K562 (cell line): Measurements from ENCODE around the gene ITPRIPL2.

Experiments
- MAX ChIP-seq: sonication (generic); formaldehyde crosslinking; IDR thresholded peaks from 2 replicates; pipeline ENCODE4 v1.9.0; 2022; ENCODE audit warnings: mild to moderate bottlenecking, missing genetic modification reagents
- POLR2AphosphoS5 ChIP-seq: IDR thresholded peaks from 2 replicates; pipeline ENCODE4 v1.6.1; 2011; ENCODE audit warnings: mild to moderate bottlenecking, low read depth, low read length, moderate library complexity; ENCODE audit not compliant: control insufficient read depth, insufficient read depth
- TEAD1 ChIP-seq, 2 experiments: fragments of 450-650 bp in 1 of 2; sonication (generic) in 1 of 2; formaldehyde crosslinking; IDR thresholded peaks; 2 replicates each; pipeline versions ENCODE4 v1.4.0 to v1.8.0; 2020 to 2022; ENCODE audit warnings: mild to moderate bottlenecking in 2 of 2, missing genetic modification reagents in 1 of 2
- YY1 ChIP-seq, 3 experiments: IDR thresholded peaks; 2 replicates each; pipeline ENCODE4 v1.6.1; 2011; ENCODE audit warnings: low read length in 2 of 3, mild to moderate bottlenecking in 2 of 3, moderate library complexity in 2 of 3, borderline replicate concordance in 1 of 3, control low read depth in 1 of 3, low read depth in 1 of 3; ENCODE audit not compliant: insufficient read depth in 3 of 3, insufficient replicate concordance in 2 of 3, control insufficient read depth in 1 of 3, insufficient read length in 1 of 3; ENCODE audit errors: extremely low read depth in 1 of 3
- ZMIZ1 ChIP-seq, 2 experiments: fragments of 150-350 bp in 1 of 2; IDR thresholded peaks; 2 replicates each; pipeline ENCODE4 v1.6.1; 2012 to 2016; ENCODE audit warnings: low read depth in 2 of 2, low read length in 2 of 2, mild to moderate bottlenecking in 1 of 2, moderate library complexity in 1 of 2
- ZNF253 ChIP-seq: fragments of 250-450 bp; sonication (Bioruptor Pico); conservative IDR thresholded peaks from 2 replicates; pipeline ENCODE4 v1.6.1; 2021; ENCODE audit warnings: mild to moderate bottlenecking

GRCh38 chr16:19162085-19162484 lies 48.3 kb downstream of the ITPRIPL2 start:
- TF ChIP-seq YY1 (IDR thresholded peaks at IDR 0.05; ENCODE audit: borderline replicate concordance in 1 of 3, control insufficient read depth in 1 of 3, extremely low read depth in 1 of 3, insufficient read depth in 3 of 3, insufficient read length in 1 of 3, insufficient replicate concordance in 2 of 3, low read depth in 1 of 3, low read length in 2 of 3) (no peak), POLR2AphosphoS5 (no peak), ZNF253 (CRISPR knock-in tag) (no peak), MAX (CRISPR knock-in tag) (no peak), TEAD1 (CRISPR knock-in tag; IDR thresholded peaks at IDR 0.05) (no peak), ZMIZ1 (IDR thresholded peaks at IDR 0.05; ENCODE audit: low read depth in 2 of 2, low read length in 2 of 2) (no peak)
